HG02763 (cell line): Measurements from ENCODE around the gene EHMT2.
"Not testable (repeated sequence)": the region's sequence is repeated elsewhere in the genome, so short reads cannot be mapped to it uniquely, and the experiment has no call there.

Experiments used
- ATAC-seq: cut with Tn5 transposase; IDR thresholded peaks from one replicate; pipeline ENCODE4 v1.9.1; 2021; ENCODE audit warnings: mild to moderate bottlenecking, moderate library complexity; ENCODE audit not compliant: unreplicated experiment

The EHMT2 gene

GRCh38 chr6:31874084-31874670, 23.3 kb downstream of the EHMT2 start:
- ATAC-seq = no peak

GRCh38 chr6:31871046-31871659, 26.3 kb downstream of the EHMT2 start:
- no peak for ATAC-seq

DNA sequence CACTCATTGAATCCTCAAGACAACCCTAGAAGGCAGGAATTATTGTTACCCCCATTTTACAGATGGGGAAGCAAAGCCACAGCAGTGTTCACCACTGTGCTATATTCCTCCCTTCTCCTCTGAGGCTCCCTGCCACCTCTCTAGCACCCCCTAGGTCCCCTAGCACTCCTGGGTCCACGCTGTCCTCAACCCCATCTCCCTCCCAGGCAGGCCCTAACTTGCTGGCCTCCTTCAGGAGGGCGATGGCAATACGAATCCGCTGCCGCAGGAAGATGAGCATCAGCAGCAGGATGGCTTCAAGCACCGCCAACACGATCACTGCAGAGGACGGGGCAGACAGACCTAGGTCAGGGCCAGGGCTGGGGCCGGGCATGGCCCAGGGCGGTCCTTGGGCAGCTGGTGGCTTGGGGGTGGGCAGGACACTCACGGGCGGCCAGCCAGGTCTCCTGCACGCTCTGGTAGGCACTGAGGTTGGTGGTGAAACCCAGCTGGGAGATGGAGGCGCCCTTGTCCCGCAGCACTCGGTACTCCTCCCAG, 27.0 kb downstream of the EHMT2 start:
- ATAC-seq = no peak

DNA sequence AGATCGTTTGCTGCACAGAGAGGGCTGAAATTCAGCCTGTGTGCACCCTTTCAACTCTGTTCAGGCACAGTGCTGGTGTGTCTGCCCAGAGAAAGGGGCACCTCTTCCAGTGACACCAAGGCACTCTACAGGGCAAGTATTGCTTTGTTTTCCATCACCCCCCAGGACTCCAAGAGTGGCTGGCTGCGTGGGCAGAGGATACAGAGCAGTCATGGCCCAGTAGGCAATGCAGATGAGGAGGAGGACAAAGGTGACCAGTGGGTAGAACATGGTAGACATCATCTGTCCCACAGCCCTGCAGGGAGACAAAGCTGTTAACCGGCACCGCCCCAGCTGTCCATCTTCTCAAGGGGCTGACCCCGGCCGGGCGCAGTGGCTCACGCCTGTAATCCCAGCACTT, 28.2 kb downstream of the EHMT2 start:
- ATAC-seq = no peak

- not testable (repeated sequence) for ATAC-seq
Measured at GRCh38 chr6:31868658-31868971, 28.9 kb downstream of the EHMT2 start.

- ATAC-seq = no peak
Measured at GRCh38 chr6:31865205-31866118, 32.0 kb downstream of the EHMT2 start.

GRCh38 chr6:31864818-31865204, 32.7 kb downstream of the EHMT2 start:
- ATAC-seq = no peak

DNA sequence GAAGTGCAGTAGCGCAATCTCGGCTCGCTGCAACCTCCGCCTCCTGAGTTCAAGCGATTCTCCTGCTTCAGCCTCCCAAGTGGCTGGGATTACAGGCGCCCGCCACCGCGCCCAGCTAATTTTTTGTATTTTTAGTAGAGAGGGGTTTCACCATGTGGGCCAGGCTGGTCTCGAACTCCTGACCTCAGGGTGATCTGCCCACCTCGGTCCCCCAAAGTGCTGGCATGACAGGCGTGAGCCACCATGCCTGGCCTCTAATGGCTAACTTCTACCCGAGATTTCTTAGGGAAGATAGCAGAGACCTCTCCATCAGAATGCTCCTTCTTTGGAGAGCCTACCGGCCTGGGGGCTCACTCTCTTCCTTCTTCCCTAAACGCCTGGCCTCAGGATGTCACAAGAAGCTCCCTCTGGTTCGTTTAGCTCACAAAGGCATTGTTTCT, 33.4 kb downstream of the EHMT2 start:
- not testable (repeated sequence) for ATAC-seq

DNA sequence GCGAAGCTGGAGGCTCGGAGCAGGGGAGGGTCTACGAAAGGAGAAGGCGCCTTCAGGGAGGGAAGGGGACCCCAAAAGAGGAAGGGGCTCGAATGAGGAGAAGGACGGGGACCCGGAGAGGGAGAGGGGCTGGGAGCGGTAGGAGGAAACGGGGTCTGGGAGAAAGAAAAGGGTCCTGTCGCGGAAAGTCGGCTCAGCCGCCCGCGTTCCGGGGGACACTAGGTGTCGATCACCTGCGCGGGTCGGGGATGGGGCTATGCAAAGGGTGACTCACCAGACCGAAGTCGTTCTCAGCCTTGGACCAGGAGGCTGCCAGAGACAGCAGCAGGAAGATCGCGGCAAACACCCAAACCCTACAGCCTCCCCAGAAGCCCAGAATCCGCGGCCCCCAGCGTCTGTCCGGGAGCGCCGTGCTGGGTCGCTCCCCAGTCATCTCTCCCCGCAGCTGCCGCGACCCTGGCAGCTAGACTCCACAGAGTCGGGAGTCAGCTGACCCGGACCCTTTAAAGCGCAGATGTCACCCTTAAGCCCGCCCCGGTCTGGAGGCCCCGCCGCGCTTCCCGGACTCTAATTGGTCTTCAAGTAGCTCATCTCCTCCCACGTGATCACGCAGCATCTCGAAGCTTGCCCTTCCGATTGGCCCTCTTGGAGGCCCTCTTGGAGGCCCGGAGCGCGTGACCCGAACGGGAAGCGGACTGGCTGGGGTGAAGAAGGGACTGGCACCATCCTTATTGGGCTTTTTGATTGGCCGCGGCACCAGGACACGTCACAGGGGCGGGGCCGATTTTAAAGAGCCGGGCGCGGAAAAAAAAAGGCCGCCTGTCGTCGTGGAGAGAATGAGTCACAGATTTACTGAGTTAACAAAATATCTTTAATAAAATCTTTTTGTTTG, 34.9 kb downstream of the EHMT2 start, which contains the start of gene NEU1:
Gene NEU1 (minus strand): TSS at position 478 of the 892 bp plus-strand sequence. CDS start 45 bp downstream, at position 433.
- peak; percentile 92 for ATAC-seq

GRCh38 chr6:31861919-31862343, 35.6 kb downstream of the EHMT2 start:
- no peak for ATAC-seq

- no peak for ATAC-seq
Measured at GRCh38 chr6:31861150-31861549, 36.3 kb downstream of the EHMT2 start.

DNA sequence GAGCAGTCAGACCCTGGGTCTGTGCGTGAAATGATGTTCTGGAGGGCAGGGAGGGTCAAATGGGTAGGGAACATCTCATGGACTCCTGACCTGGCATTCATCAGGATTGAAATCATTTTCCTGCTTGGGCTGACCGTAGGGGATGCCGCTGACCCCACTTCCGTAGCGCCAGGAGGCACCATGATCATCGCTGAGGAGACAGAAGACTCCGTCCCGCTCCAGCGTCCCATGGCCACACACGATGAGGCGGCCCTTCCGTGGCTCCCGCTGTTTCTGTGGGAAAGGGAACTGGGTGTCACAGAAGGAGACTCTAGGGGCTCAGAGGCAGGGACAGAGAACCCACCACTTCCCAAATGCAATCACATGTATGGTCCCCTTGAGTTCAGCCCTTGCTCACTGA, 37.1 kb downstream of the EHMT2 start:
- ATAC-seq = no peak

GRCh38 chr6:31859923-31860322, 37.6 kb downstream of the EHMT2 start:
- ATAC-seq = no peak

DNA sequence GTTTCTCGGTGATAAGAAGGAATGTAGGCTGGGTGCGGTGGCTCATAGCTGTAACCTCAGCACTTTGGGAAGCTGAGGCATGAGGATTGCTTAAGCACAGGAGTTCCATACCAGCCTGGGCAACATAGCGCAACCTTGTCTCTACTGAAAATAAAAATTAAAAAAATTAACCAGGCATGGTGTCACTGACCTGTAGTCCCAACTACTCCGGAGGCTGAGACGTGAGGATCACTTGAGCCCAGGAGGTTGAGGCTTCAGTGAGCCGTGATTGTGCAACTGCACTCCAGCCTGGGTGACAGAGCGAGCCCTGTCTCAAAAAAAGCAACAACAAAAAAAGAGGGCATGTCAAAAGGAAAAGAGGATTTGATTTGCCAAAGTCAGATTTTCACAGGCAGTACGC, 38.8 kb downstream of the EHMT2 start:
- ATAC-seq = no peak

DNA sequence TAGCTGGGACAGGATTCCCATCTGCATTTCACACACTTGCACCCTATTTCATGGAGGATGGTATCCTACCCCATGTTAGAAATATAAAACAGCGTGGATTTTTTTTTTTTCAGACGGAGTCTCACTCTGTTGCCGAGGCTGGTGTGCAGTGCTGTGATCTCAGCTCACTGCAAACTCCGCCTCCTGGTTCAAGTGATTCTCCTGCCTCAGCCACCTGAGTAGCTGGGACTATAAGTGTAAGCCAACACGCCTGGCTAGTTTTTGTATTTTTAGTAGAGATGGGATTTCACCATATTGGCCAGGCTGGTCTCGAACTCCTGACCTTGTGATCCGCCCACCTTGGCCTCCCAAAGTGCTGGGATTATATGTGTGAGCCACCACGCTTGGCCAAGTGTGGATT, 39.7 kb downstream of the EHMT2 start:
- ATAC-seq = not testable (repeated sequence)

DNA sequence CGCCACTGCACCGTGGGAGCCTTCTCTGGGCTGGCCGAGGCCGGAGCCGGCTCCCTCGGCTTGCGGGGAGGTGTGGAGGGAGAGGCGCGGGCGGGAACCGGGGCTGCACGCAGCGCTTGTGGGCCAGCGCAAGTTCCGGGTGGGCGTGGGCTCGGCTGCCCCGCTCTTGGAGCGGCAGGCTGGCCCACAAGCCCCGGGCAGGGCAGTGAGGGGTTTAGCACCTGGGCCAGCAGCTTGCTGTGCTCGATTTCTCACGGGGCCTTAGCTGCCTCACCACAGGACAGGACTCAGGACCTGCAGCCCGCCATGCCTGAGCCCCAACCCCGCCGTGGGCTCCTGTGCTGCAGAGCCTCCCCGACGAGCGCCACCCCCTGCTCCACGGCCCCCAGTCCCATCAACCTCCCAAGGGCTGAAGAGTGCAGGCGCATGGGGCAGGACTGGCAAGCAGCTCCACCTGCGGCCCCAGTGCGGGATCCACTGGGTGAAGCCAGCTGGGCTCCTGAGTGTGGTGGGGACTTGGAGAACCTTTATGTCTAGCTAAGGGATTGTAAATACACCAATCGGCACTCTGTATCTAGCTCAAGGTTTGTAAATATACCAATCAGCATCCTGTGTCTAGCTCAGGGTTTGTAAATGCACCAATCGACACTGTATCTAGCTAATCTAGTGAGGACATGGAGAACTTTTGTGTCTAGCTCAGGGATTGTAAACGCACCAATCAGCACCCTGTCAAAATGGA, 45.3 kb downstream of the EHMT2 start:
- ATAC-seq = not testable (repeated sequence)

- ATAC-seq = no peak
Measured at GRCh38 chr6:31851485-31851832, 46.0 kb downstream of the EHMT2 start.

GRCh38 chr6:31850765-31851484, 46.6 kb downstream of the EHMT2 start:
- no peak for ATAC-seq

- ATAC-seq = no peak
Measured at GRCh38 chr6:31847276-31847978, 50.1 kb downstream of the EHMT2 start.
